Progenitor cell of endocrine pancreas (in vitro differentiated cells): ENCODE measurements around the gene TJAP1. TPM values are rescaled to one million over a fixed set of nuclear protein-coding genes. Genes with fewer than 3 reads are reported as not detected.

Experiments
- DNase-seq: peaks from one replicate; pipeline ENCODE4 v3.0.0; 2021; ENCODE audit warnings: low spot score; ENCODE audit not compliant: unreplicated experiment
- H3K27ac Mint-ChIP-seq: 2 replicates; pipeline ENCODE4 v1.8.0; 2021; ENCODE audit warnings: mild to moderate bottlenecking, moderate library complexity, mixed read lengths
- H3K27me3 Mint-ChIP-seq: 2 replicates; pipeline ENCODE4 v1.8.0; 2021; ENCODE audit warnings: mixed read lengths
- H3K36me3 Mint-ChIP-seq: 2 replicates; pipeline ENCODE4 v1.8.0; 2022; ENCODE audit warnings: mixed read lengths; ENCODE audit not compliant: insufficient read depth
- H3K4me1 Mint-ChIP-seq: 2 replicates; pipeline ENCODE4 v1.8.0; 2021; ENCODE audit warnings: low read depth, mixed read lengths
- H3K4me3 Mint-ChIP-seq: 2 replicates; pipeline ENCODE4 v1.8.0; 2021; ENCODE audit warnings: low read depth, mild to moderate bottlenecking, moderate library complexity, mixed read lengths
- H3K9me3 Mint-ChIP-seq: 2 replicates; pipeline ENCODE4 v1.8.0; 2021; ENCODE audit warnings: low read depth, mixed read lengths
- long read RNA-seq: library from polyadenylated mRNA; unstranded; transcript quantifications from one replicate; pipeline ENCODE4 v2.0.0, GENCODE V29; 2020
- total RNA-seq: library from RNA; stranded (reverse); gene quantifications from 2 replicates; pipeline ENCODE4 v1.2.1, GENCODE V29; 2021
- TF ChIP-seq, protein P1 (sequence below): fragments of 200-600 bp; sonication (generic); IDR thresholded peaks from one replicate; pipeline ENCODE4 v1.5.0; 2021; ENCODE audit warnings: antibody characterized with exemption, mild to moderate bottlenecking; ENCODE audit not compliant: unreplicated experiment

The TJAP1 gene, protein sequence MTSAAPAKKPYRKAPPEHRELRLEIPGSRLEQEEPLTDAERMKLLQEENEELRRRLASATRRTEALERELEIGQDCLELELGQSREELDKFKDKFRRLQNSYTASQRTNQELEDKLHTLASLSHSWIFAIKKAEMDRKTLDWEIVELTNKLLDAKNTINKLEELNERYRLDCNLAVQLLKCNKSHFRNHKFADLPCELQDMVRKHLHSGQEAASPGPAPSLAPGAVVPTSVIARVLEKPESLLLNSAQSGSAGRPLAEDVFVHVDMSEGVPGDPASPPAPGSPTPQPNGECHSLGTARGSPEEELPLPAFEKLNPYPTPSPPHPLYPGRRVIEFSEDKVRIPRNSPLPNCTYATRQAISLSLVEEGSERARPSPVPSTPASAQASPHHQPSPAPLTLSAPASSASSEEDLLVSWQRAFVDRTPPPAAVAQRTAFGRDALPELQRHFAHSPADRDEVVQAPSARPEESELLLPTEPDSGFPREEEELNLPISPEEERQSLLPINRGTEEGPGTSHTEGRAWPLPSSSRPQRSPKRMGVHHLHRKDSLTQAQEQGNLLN
- 64.5 and 65.8 TPM in 2 replicates for total RNA-seq
- long read RNA-seq, partial matches to known transcripts: 0 of 3 reads
- long read RNA-seq, other reads (novel, unspliced or antisense): 3 of 3 reads

DNA sequence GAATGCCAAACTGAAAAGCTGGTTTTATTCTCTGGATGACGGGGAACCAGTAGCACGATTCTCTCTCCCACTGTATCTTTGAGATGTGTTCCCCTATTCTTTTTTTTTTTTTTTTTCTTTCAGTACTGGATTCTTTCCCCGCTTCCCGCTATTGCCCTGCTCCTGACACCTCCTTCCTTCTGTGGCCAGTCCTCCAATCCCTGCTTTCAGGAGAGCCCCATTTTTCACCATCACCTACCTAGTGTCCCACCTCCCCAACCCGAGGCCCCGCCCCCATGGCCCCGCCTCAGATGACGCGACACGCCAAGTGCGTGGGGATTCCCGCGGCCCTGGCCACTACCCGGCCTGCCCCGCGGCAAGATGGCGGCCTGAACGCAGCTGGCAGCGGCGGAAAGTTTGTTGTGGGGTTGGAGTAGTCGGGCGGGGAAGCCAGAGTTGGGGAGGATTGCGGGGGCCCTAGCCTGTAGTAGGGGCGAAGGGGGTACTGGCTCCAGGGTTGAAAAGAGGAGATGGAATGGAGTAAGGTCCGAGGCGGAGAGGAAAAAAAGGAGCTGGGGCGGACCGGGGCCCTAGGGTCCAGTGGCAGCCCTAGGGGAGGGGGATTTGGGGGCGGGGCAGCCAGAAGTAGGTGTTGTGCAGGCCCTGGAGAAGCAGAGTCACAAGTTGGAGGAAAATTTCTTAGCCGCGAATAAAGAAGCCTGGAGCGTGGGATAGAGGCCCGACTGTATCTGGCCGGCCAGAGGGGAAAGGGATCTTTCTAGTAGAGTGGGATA, at the start of gene TJAP1:
TSS of gene TJAP1 (plus strand) at position 336 of the 773 bp plus-strand sequence. CDS start 21,432 bp downstream, outside the sequence.
- Mint-ChIP-seq H3K27ac (peak within 1 kb of the TSS; percentile 93), H3K9me3 (no peaks in the 10 kb centered on the region), H3K27me3 (no peaks in the 10 kb centered on the region), H3K4me1 (peaks cover 26% of the 10 kb centered on the region), H3K4me3 (peak within 1 kb of the TSS; percentile 78), H3K36me3 (peaks cover 6% of the 10 kb centered on the region)
- peak; percentile 96 for DNase-seq
- TF ChIP-seq, protein P1, sequence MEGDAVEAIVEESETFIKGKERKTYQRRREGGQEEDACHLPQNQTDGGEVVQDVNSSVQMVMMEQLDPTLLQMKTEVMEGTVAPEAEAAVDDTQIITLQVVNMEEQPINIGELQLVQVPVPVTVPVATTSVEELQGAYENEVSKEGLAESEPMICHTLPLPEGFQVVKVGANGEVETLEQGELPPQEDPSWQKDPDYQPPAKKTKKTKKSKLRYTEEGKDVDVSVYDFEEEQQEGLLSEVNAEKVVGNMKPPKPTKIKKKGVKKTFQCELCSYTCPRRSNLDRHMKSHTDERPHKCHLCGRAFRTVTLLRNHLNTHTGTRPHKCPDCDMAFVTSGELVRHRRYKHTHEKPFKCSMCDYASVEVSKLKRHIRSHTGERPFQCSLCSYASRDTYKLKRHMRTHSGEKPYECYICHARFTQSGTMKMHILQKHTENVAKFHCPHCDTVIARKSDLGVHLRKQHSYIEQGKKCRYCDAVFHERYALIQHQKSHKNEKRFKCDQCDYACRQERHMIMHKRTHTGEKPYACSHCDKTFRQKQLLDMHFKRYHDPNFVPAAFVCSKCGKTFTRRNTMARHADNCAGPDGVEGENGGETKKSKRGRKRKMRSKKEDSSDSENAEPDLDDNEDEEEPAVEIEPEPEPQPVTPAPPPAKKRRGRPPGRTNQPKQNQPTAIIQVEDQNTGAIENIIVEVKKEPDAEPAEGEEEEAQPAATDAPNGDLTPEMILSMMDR: no peak

DNA sequence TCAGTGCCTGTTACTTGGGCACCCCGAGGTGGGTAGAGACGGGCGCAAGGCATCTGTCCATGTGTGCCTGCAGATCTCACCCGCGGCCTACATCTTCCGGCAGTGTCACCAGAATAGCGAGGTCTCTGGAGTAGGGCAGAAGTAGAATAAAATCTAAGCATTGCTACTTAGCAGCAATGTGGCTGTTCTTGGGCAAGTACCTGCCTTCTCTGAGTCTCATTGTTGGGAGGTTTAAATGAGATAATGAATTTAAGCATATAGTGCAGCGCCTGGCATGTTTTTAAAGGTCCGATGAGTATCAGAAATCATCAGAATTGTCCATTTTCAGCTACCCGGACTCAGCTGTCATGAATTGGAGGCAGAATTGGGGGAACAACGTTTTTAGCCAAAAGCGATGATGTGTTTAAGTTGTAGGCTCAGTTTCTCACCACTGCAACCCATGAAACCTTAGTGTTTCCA, 49.2 kb upstream of the TJAP1 start:
- H3K27ac Mint-ChIP-seq: peak overlapping the region; percentile 99
- peaks cover 11% of the 10 kb centered on the region for H3K4me1 Mint-ChIP-seq
- H3K4me3 Mint-ChIP-seq: peak overlapping the region; percentile 96
- H3K36me3 Mint-ChIP-seq: peaks cover 4% of the 10 kb centered on the region
- no peaks in the 10 kb centered on the region for H3K27me3 Mint-ChIP-seq
- TF ChIP-seq, protein P1: no peak
- H3K9me3 Mint-ChIP-seq: peaks cover 3% of the 10 kb centered on the region
- no peak for DNase-seq

DNA sequence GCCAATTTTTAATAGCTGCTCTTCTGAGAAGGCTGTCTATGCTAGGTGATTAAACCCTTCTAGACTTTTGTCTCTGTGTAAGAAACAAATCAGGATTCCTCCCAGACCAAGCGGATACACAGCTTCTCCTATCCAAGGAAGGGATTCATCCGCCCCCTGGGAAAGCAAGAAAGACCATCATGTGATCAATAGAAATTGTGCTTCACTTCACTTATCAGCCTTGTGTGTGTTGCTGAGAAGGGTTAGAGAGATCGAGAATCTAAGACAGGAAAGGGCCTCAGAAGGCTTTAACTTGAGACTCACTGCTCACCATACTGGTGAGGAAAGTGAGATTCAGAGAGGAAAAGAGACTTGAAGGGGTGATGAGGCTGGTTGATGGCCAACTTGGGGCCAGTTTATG, 48.5 kb upstream of the TJAP1 start:
- Mint-ChIP-seq H3K4me1 (peaks cover 11% of the 10 kb centered on the region), H3K27me3 (no peaks in the 10 kb centered on the region), H3K36me3 (peaks cover 4% of the 10 kb centered on the region), H3K4me3 (peak overlapping the region; percentile 96), H3K27ac (peak overlapping the region; percentile 99), H3K9me3 (peaks cover 3% of the 10 kb centered on the region)
- no peak for DNase-seq
- TF ChIP-seq, protein P1: no peak

DNA sequence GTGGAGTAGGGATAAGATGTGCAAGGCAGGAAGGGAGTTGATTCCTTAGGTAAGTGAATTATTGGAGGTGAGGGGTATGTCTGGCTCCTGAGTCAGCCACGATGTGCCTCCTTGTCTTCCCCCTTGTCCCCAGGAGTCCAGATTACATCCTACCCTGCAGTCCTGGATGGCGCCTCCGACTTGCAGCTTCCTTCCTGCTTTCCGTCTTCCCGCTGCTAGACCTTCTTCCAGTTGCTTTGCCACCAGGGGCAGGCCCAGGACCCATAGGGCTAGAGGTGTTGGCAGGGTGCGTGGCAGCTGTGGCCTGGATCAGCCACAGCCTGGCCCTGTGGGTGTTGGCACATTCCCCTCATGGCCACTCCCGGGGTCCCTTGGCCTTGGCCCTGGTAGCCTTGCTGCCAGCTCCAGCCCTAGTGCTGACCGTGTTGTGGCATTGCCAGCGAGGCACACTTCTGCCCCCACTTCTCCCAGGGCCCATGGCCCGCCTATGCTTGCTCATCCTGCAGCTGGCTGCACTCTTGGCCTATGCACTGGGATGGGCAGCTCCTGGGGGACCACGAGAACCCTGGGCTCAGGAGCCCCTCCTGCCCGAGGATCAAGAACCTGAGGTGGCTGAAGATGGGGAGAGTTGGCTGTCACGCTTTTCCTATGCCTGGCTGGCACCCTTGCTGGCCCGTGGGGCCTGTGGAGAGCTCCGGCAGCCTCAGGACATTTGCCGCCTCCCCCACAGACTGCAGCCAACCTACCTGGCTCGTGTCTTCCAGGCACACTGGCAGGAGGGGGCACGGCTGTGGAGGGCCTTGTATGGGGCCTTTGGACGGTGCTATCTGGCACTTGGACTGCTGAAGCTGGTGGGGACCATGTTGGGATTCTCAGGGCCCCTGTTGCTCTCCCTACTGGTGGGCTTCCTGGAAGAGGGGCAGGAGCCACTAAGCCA, 45.1 kb upstream of the TJAP1 start:
- no peaks in the 10 kb centered on the region for H3K9me3 Mint-ChIP-seq
- H3K27ac Mint-ChIP-seq: no peak overlapping the region
- peaks cover 13% of the 10 kb centered on the region for H3K4me1 Mint-ChIP-seq
- no peaks in the 10 kb centered on the region for H3K27me3 Mint-ChIP-seq
- H3K4me3 Mint-ChIP-seq: no peak overlapping the region
- no peak for DNase-seq
- H3K36me3 Mint-ChIP-seq: peaks cover 2% of the 10 kb centered on the region
- TF ChIP-seq, protein P1: no peak
